ENCODE measurements around the gene WDR47.

- TF ChIP-seq CTCF (IDR thresholded peaks at IDR 0.05; ENCODE audit: low read length): no peak
- TF ChIP-seq EZH2 (optimal IDR thresholded peaks at IDR 0.05; ENCODE audit: low read depth, low read length): no peak
Observed at GRCh38 chr1:109056064-109056463, 14.2 kb upstream of the WDR47 start.
